ENCODE measurements around the gene SGCD.

DNA sequence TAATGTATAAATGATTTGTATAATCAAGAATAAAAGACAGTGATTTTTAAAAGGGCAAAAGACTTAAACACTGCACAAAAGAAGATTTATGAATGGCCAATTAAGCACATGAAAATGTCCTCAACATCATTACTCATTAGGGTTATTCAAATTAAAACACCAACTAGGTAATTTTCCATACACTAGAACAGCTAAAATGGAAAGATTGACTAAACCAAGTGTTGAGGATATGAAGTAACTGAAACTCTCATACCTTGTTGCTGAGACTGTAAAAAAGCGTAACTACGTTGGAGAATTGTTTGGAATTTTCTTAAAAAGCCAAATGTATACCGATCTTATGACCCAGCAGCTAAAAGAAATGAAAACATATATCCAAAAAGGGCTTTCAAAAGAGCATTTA lies 144.9 kb downstream of the SGCD start:
- TF ChIP-seq, protein P1, sequence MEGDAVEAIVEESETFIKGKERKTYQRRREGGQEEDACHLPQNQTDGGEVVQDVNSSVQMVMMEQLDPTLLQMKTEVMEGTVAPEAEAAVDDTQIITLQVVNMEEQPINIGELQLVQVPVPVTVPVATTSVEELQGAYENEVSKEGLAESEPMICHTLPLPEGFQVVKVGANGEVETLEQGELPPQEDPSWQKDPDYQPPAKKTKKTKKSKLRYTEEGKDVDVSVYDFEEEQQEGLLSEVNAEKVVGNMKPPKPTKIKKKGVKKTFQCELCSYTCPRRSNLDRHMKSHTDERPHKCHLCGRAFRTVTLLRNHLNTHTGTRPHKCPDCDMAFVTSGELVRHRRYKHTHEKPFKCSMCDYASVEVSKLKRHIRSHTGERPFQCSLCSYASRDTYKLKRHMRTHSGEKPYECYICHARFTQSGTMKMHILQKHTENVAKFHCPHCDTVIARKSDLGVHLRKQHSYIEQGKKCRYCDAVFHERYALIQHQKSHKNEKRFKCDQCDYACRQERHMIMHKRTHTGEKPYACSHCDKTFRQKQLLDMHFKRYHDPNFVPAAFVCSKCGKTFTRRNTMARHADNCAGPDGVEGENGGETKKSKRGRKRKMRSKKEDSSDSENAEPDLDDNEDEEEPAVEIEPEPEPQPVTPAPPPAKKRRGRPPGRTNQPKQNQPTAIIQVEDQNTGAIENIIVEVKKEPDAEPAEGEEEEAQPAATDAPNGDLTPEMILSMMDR (conservative IDR thresholded peaks at IDR 0.05; ENCODE audit: low read length), result no peak
- no peak for TF ChIP-seq EZH2phosphoT487 (IDR thresholded peaks at IDR 0.05; ENCODE audit: borderline replicate concordance)

Measured in Loucy (cell line).